ENCODE results near the gene DENND1C.

Gene DENND1C

DNA sequence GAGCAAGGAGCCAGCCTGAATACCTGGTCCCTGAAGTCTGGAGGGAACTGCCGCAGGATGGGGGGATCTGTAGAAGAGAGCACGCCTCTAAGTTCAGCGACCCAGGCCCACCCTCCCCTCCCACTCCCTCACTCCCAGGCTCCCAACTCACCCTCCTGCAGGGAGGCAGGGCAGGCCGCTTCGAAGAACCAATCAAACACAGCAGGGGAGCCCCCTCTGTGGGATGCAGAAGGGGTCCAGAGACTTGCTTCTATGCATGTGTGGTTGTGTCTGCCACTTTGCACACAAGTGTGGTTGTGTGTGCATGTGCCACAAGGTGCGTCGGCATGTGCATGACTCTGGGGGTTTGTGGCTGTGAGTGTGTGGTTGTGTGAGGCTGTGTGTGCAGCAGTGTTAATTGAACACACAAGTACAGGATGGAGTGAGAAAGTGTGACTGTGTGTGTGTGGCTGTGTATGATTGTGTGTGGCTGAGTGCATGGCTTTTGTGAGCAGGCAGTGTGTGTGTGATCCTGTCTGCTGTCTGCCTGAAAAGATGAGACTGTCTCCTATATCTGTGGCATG, 1.7 kb downstream of the DENND1C start:
- in situ Hi-C loops (cut with MboI; ENCODE audit: low sequenced_read_pairs), result no loop called here

DNA sequence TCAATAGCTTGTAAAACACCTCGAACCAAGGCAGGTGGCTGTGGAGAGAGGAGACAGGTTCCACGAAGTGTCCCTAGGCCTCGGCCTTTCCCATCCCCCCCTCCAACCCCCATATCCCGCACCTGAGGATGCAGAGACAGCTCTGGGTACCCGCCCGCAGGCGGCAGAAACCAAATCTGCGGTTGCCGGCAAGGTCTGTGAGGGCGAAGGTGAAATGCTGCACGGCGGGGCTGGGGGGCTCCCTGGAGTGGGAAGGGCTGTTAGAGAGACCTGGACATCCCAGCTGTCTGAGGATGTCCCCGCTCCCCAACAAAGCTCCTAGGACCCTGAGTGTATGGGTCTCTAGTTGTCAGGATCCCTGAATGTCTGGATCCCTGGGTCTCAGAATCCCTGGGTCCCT, 2.8 kb downstream of the DENND1C start:
- in situ Hi-C loops (cut with MboI; ENCODE audit: low sequenced_read_pairs), result no loop called here

DNA sequence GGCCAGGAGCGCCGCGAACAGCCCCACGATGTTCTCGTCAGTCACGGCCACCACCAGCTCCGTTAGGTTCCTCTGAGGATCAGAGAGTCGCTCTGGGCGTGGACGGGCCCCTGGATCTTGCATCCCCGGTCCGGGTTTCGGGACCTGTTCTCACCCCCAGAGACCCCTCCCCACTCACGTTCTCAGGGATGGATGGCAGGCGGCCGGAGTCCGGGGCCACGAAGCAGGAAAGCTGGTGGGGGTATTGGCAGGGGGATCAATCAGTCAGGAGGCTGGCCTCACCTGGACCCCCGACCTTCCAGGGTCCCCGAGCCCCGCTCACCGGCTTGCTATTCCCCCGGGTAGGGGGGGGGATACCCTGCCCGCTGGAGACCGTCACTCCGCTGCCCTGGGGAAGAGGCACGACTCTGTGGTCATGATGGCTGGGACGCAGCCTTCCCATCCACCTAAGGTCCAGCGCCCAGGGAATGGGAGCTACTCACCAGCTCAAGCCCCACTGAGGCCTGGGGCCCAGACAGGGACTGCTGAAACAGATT, 4.6 kb downstream of the DENND1C start:
- in situ Hi-C loops (cut with MboI; ENCODE audit: low sequenced_read_pairs), result no loop called here

DNA sequence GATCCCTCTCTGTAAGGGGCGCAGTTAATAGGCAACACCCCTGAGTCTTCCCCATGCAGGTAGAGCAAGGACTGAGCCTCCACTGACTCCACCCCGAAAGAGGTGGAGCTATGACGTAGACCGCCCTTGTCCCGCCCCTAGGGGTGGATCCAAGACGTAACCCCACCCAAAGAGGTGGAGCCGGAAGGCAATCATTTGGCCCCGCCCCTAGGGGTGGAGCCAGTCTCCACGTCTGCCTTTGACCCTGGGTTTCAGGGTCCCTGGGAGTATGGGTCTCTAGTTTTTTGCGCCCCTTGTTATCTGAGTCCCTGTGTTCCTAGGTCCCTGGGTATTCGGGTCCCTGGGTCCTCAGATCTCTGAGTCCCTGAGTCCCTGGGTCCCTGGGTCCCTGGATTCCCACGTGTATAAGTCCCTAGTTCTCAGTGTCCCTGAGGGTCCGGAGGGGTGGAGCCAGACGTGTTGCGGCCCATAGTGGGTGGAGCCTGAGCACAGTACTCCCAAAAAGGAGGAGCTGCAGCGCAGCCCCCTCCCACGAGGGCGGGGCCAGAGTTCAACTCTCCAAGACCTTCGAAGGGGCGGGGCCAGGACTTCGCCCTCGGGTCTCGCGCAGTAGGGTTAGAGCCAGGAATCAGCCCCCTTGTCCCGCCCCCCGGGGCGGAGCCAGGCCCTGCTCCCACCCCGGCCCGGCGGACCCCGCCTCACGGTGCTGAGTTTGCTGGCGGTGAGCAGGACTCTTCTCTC, 5.3 kb downstream of the DENND1C start:
- in situ Hi-C loops (cut with MboI; ENCODE audit: low sequenced_read_pairs), result no loop called here

DNA sequence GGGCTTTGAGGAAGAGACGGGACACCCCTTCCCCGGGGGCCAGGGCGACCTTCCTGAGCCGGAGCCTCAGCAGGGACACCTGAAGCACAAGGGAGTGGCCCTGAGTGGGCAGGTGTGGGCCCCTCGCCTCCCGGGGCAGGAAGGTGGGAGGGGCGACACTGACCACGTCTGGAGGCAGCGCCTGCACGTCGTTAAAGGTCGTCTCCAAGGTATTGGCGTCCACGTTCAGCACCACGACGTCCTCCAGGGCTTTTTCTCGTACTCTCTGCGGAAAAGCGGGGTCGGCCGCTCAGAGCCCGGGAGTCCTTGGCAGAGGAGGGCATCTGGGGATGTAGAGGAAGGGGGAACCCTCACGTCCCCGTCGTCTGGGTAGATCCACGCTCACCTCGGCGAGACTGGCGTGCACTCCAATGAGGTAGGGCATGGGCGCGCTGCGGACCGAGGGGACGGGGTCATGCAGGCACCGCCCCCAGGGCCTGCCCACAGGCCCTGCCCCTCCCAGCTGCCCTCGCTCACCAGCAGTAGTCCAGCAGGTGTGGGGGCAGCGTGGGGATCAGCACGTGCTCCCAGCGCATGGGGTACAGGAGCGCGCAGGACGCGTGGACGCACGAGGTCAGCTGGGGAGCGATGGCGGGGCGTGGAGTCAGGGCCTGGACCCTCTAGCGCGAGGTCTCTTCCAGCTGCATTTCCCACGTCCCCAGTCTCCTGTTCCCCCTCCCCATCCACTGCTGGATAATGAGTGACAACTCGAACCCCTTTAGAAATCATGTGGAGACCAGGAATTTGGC, 6.1 kb downstream of the DENND1C start:
- in situ Hi-C loops (cut with MboI; ENCODE audit: low sequenced_read_pairs), result no loop called here

DNA sequence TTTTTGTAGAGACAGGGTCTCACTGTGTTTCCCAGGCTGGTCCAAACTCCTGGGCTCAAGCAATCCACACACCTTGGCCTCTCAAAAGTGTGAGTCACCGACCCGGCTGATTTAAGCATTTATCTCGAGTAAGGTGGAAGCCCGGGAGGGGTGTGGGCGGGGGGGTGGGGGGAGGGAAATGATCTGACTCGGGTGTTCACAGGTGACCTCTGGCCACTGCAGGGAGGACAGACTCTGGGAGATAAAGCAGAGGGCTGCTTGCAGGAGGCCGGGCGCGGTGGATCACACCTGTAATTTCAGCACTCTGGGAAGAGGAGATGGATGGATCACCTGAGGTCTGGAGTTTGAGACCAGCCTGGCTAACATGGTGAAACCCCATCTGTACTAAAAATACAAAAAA, 7.9 kb downstream of the DENND1C start:
- in situ Hi-C loops (cut with MboI; ENCODE audit: low sequenced_read_pairs), result no loop called here

DNA sequence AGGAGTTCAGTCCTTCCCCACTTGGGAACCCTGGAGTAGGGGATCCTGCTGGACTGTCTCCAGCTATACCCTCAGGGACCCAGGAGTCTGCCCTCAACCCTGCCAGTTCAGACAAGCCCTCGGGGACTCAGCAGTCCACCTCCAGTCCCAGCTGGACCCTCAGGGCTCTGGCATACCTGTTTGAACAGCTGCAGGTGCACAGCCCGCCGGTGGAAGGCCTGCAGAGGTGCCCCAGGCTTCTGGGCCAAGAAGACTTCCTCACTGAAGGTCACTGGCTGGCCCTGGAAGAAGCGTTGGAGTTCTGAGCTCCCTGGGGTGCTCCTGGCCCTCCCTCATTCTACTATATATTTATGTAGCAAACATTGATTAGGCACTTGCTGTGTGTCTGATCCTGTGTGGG, 8.9 kb downstream of the DENND1C start:
- in situ Hi-C loops (cut with MboI; ENCODE audit: low sequenced_read_pairs), result no loop called here

DNA sequence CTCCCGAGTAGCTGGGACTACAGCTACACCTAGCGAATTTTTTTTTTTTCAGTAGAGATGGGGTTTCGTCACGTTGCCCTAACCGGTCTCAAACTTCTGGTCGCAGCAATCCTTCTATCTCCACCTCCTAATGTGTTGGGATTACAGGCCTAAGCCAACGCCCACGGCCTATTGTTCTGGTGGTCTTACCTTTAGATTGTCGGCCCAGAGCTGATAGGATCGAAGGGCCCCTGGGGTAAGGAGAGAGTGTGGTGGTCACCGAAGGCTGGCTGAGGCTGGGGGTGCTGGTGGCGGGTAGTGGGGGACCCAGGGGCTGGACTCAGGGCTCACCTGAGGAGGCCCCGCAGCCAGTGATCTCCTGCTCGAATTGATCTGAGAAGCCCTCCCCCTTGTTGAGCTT, 10.5 kb downstream of the DENND1C start:
- in situ Hi-C loops (cut with MboI; ENCODE audit: low sequenced_read_pairs), result no loop called here

DNA sequence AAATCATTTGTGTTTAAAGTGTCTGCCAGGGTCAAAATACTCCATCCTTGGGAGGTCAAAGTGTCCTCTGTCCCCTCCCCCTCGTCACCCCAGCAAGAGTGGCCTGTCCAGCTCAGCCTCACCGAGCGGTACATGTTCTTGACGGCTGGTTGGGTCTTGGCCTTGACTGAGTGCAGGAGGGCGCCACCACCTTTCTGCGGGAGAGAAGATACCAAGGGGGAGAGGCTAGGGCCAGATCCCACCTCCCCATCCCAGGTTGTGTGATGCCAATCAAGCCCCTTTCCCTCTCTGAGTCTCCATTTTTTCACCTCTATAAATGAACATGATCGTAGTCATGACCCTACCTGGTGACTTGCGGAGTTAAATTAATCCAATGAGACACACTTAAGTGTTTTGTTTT, 11.4 kb downstream of the DENND1C start:
- in situ Hi-C loops (cut with MboI; ENCODE audit: low sequenced_read_pairs), result no loop called here

DNA sequence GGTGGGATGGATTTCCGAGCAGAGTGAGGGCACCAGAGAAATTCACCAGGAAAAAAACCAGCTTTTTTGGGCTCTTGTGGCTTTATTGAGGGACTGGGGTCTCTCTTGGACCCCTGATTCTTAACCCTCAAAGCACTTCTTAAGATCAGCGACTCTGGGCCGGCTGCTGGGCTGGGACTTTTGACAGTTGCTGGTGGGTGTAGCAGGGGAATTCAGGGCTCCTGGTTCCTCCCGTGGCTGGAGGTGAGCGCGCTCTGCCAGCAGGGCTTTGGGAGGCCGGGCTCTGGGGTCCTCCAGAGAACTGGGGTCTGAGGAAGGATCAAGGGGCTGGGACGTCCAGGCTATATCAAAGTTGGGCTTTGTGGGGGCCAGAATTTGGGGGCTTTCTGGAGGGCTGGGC, 14.2 kb downstream of the DENND1C start:
- in situ Hi-C loops (cut with MboI; ENCODE audit: low sequenced_read_pairs), result no loop called here

DNA sequence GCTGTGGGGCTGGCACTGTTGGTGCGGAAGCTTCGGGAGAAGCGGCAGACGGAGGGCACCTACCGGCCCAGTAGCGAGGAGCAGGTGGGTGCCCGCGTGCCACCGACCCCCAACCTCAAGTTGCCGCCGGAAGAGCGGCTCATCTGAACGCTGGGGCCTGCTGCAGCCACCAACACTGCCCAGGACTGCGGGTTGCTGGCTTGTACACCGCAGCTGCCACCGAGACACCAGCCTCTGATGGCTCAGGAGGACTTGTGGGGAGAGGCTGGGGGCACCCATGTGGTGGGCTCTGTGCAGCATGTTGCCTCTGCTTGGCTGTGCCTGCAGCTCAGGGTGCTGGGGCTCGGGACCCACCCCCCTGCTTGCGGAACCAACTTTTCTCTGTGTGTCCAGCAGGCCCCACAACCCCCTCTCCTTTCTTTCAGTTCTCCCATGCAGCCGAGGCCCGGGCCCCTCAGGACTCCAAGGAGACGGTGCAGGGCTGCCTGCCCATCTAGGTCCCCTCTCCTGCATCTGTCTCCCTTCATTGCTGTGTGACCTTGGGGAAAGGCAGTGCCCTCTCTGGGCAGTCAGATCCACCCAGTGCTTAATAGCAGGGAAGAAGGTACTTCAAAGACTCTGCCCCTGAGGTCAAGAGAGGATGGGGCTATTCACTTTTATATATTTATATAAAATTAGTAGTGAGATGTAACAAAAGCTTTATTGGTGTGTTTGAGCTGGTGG, 14.9 kb downstream of the DENND1C start:
- in situ Hi-C loops (cut with MboI; ENCODE audit: low sequenced_read_pairs), result no loop called here

DNA sequence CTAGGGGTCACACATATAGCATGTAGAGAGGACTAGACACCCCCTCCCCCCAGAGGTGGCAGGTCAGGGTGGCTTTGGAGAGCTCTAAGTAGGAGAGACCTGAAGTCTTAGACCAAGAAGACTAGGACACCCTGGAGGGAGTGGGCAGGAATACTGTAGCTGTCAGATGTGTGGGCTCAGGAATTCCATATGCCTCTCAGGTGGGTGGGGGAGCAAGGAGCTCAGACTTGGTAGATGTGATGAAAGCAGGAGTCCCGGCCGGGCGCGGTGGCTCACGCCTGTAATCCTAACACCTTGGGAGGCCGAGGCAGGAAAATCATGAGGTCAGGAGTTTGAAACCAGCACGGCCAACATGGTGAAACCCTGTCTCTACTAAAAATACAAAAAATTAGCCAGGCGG, 15.9 kb downstream of the DENND1C start:
- in situ Hi-C loops (cut with MboI; ENCODE audit: low sequenced_read_pairs), result no loop called here

DNA sequence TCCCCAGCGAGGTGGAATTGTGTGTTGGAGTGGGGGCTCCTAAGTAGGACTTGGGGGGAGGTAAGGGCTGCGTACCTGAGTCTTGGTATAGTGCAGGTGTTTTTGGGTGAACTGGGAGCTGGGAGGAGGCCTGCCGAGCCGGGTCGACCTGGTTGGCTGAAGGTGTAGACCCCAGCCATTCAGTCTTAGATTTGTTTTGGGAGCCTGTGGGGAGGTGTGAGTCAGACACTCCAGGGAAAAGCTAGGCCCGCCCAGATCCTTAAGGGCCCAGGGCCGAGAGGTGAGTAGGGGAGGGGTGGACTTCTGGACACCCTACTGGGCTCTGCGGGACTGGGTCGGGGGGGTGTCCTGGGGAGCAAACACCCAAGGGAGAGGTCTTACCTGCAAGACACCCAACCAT, 16.6 kb downstream of the DENND1C start:
- in situ Hi-C loops (cut with MboI; ENCODE audit: low sequenced_read_pairs), result no loop called here

DNA sequence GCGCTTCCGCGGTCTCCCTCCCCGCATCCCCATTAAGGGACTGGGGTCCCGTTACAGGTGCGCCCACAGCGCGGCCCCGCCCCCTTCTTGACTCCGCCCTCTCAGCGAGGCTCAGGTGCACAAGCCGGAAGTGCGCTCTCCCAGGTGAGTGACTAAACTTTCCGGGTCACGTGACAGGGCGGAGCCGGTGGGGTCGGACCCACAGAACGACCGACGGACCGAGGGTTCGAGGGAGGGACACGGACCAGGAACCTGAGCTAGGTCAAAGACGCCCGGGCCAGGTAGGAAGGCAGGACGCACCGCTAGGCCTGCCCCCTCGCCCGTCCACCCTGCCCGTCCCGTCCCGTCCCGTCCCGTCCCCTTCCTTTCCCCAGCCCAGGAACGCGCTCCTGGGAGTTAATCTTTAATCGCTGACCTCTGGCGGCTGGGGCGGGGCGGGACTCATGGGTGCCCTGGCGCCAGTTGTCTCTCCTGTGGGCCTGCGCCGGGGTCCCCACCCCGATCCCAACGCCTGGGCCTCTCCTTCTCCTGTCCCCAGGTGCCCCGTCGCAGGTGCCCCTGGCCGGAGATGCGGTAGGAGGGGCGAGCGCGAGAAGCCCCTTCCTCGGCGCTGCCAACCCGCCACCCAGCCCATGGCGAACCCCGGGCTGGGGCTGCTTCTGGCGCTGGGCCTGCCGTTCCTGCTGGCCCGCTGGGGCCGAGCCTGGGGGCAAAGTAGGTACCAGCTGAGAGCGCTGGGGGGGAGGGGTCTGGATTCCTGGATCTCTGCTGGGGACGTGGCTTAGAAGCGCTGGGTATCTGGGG, 17.3 kb downstream of the DENND1C start, which contains the start of gene CRB3:
Gene CRB3, plus strand, starts transcription at position 202 of the 804 bp plus-strand sequence. Its CDS starts 431 bp downstream, at position 633.
- in situ Hi-C loops (cut with MboI; ENCODE audit: low sequenced_read_pairs), result no loop called here

DNA sequence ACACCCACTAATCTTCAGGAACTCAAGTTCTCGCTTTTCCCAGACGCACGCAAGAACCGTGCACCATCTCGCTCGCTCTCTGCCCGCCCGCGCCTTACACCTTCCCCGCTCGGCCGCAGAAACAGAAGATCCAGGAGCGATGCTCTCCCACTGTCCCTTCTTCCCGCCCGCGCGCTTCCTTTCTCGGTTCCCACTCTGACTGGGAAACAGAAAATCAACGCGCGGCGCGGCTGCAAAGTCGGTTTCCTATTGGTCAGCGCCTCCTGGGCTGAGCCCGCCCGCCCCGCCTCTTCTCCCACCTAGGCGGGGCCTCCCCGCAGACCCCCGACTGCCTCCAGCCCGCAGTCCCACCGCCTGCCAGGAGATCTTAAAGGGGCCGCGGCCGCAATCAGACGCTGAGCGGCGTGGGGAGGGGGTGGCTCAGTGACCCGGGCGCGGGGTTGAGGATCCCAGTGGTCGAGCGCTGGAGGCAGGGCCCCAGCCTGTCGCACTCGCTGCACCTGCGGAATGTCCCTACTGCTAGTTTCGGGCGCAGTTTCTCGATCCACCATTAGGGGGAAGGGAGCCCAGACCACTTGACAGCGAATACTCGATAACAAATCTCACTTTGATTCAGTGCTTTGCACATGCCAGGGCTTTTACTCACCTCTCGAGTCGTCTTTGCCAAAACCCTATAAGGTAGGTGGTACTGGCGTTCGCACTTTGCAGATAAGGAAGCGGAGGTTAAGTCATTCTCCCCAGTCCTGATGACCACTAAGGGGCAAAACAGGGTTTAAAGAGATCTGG, 21.3 kb downstream of the DENND1C start:
- in situ Hi-C loops (cut with MboI; ENCODE audit: low sequenced_read_pairs), result no loop called here

DNA sequence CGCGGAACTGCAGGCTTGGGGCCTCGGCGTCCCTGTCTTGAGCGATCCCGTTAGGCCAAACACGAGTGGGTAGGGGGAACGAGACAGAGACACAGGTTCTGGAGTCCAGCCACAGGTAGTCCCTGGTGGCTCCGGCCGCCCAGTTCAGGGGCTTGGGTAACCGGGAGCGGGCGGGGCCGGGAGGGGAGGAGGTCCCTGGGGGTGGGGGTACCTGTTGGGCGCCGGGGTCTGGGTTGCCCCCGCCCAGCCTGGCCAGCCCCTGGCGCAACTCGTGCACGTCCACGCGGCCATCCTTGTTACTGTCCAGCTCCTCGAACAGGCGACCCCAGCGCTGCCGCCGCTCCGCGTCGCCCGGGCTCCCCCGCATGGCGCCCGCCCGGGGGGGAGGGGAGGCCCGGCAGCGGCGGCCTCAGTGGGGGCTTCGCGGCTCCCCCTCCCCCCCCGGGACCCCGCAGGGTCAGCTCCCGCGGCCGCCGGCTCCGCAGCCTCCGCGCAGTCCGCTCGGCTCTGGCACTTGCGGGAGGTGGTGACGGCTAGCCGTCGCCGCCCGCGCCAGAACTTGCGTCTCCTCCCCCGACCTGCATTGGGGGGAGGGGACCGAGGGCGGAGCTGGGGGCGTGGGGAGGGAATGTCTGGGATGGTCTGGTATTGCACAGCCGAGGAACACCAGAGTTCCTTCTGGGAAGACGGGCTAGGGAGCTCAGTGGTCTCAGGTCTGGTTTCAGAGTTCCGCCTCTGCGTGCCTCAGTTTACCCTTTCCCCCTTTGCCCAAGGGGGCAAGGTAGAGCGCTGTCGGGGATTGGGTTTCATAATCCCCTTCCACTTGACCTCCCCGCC, 22.1 kb downstream of the DENND1C start, which contains the start of gene SLC25A23:
Gene SLC25A23, minus strand, starts transcription at position 531 of the 837 bp plus-strand sequence. Its CDS starts 164 bp downstream, at position 367.
- in situ Hi-C loops (cut with MboI; ENCODE audit: low sequenced_read_pairs), result no loop called here

DNA sequence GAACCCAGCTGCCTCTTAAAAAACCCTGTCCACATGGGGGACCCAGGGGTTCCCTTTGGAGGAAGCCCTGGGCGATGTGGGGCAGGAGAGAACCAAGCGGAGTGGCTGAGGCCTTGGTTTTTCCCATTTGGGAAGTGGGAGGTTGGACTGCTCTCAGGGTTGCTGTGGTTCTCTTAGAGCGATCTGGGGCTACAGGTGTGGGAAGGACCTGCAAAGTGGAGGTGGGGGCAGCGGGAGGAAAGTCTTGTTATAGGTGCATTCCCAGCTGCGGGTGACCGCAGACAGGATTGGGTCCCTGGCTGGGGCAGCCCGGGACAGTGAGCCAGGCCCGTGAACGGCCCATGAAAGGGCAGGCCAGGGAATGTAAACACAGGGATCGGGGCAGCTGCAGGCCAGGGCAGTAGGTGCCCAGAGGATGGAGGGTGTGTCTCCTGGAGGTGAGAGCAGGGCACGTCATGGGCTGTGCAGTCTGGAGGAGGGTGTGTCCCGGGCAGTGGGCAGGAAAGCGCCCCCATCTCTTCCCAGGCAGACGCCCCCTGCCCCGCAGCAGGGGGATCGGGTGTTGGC, 22.8 kb downstream of the DENND1C start:
- in situ Hi-C loops (cut with MboI; ENCODE audit: low sequenced_read_pairs), result no loop called here
